ENCODE measurements around the gene ANXA6.
A peak's percentile ranks its signal among the peaks of the same experiment; 100 is the strongest.

Gene ANXA6

GRCh38 chr5:151126199-151126645 is 31.4 kb downstream of the ANXA6 start:
- DNase-seq: peak; percentile 39

GRCh38 chr5:151125421-151125820 is 32.2 kb downstream of the ANXA6 start:
- no peak for DNase-seq

DNA sequence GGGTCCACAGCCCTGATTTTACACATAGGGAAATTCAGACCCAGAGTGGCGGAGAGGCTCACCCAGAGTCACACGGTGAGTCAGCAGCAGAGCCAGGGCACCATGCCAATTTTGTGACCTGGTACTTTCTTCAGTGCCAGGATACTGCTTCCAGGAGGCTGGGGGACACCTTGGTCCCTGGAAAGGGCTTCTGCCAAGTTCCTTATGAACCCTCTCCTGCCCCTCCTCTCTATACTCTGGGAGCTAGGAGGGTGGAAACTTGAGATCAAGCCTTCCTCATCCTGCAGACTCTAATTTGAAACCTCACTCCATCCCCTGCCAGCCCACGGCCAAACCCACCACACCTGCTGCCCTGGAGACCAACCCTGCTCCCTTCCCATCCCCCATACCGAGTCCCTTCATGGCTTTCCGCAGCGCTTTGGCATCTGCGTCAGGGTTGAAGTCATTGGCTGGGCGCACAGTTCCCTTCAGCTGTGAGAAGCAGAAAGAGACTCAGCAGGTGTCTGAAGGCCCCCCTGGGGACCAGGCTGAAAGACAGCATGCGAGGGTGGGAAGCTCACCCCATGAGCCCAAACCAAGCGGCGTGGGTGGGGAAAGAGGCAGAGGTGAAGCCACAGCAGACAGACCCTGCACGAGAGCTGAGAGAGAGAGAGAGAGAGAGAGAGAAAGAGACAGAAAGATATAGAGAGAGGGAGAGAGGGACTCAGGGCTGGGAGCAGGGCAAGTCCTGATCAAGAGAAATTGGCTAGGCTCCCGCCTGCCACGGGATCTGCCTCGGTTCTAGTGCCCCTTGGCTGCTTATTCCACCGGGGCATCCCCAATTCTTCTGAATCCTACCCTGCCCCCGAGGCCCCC is 33.5 kb downstream of the ANXA6 start:
- DNase-seq: peak; percentile 10

DNA sequence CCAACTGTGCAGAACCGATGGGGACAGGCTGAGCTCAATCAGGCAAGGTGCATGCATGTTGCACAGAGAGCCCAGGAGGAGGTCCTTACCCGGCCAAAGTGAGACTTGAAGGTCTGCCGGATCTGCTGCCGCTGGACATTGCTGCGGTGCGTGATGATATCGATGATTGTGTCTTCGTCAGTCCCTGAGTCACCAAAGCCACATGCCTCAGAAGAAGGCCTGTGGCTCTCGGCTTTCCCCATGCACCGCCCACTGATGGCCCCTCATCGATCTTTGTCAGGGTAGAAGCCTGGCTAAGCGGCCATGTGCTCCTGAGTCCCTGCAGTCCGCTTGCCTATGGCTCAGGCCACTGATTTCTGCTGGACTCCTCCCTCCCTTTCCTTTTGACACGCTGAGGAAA is 34.8 kb downstream of the ANXA6 start:
- DNase-seq: no peak

DNA sequence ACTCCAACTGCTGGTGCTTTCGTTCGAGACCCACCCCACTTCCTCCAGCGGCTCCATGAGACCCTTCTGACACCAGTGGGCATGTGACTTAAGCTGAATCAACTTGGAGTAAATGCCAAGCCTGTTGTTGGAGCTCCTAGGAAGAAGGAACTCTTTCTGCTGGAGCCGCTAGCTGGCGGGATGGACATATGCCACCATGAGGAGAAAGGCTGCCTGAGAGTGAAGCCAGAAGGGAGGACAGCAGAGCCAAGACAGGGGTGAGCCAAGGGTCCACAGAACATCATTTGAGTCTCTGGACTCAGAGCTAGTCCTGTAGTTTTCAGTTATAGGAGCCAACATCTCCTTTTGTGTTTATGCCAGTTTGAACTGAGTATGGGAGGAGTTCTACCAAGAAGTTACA is 35.9 kb downstream of the ANXA6 start:
- no peak for DNase-seq

DNA sequence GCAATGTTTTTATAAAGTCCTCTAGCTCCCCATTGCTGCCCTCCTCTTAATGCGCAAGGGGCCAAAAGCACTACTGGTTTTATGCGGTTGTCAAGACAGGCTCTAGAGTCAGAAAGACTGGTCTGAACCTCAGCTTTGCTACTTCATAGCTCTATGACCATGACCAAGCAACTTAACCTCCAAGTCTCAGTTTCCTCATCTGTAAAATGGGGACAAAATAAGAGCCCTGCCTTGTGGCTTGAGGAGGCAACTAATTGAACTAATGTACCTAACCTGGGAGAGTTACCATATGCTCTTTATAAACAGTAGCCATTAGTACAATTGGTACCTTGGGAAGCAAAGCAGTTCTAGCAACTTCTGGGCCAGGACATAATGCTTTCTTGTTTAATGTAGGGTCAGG is 36.5 kb downstream of the ANXA6 start:
- no peak for DNase-seq

- DNase-seq: no peak
Observed at GRCh38 chr5:151118913-151119575, 38.5 kb downstream of the ANXA6 start.

- DNase-seq: peak; percentile 54
Observed at GRCh38 chr5:151115272-151115905, 42.2 kb downstream of the ANXA6 start.

DNA sequence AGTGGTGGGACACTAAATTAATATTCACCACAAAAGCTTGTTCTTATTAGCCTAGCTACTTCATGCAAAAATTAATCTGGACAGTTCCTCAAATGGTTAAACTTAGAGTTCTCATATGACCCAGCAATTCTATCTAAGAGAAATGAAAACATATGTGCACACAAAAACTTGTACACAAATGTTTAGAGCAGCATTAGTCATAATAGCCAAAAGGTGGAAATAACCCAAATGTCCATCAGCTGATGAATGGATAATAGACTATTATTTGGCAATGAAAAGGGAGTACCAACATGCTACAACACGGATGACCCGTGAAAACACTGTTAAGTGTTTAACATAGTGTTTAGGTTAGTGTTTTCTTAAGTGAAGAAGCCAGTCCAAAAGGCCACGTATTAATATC is 43.9 kb downstream of the ANXA6 start:
- no peak for DNase-seq

DNA sequence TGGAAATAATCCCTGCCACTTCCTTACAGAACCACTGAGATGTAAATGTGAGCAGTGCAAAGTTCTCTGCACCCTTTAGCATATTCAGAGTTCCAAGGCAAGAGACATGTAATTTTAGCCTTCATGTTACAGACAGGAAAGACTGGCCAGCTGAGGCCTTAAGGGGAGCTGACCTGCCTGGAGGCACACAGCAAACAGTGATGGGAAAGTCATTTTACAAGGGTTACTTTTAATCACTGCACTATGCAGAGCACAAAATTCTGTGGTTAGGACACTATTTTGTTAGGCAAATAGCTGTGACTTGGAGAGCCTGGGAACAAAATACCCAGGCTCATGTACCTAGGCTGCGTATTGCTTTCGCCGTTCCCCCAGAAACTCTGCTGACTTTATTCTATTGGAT is 46.6 kb downstream of the ANXA6 start:
- no peak for DNase-seq

DNA sequence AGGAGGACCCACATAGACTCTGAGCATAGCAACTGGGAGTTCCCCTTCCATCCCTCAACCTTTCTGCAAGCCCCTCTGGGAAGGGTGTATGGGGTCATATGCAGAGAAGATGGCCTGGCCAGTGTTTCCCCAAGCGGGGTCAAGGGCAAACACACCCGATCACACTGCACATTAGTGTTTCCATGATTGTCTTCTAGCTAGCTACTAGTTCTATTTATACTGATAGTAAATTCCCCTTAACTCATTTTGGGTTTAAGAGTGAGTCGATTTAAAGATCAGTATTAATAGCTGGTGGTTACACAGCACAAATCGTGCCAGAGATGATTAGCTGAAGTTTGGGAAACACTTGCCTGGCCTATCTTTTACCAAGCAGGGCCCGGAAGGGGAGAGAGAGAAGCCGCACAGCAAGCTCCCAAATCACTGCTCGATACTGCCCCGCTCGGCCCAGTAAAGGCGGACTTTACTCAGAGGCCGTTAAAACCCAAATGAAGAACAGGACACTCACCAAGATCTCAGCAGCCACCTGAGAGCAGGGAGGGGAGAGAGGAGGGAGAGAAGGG is 47.4 kb downstream of the ANXA6 start:
- no peak for DNase-seq

- DNase-seq: no peak
Observed at GRCh38 chr5:151108566-151108965, 49.0 kb downstream of the ANXA6 start.

- no peak for DNase-seq
Observed at GRCh38 chr5:151107738-151108520, 49.6 kb downstream of the ANXA6 start.

DNA sequence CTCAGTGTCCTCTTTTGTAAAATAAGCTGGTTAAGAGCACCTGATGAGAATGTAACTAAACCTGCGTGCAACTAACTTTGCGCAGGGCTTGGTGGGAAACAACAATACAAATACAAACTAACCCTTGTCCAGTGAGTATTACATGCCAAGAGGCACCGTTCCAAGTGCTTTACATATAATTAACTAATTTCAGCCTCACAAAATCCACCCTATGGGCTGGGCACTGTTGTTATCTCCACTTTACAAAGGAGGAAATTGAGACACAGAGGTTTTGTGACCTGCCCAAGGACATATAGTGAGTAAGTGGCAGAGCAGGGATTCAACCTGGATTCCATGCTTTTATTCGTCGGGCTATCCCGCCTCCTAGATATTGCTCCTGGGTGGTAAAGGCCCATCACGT is 50.5 kb downstream of the ANXA6 start:
- DNase-seq: no peak

DNA sequence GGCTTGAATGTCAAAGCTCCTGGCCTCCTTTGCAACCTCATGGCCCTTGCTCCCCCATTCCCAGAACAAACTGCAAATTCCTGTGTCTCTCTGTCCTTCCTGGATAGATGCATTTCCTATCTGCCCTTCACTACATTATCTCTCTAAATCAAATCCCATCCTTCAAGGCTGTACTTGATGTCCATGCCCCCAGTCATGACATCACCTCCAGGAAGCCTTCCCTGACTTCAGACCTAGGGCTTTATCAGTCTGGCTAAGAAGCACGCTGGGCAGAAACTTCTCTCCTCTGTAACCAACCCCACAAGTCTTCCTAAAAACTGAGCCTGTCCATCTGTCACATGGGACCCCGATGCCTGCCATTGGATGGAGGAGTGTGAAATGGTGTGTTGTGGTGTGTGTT is 51.1 kb downstream of the ANXA6 start:
- no peak for DNase-seq

DNA sequence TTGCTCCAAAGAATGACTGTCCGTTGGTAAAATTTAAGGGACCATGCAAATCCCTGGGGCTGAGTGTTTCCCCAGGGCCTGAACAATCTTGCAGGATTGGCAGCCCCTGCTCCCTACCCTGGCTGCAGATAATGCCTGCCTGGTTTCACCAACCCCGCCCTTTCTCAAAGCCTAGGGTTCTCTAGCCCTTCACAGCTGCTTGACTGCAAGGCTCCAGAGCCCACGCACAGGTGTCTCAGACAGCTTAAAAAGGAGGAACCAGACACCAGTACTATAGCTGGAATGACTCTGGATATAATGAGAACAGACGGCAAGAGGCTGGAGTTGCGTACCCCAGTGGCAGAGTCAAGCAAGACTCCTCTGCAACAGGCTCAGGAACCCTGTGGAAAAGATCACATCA is 51.5 kb downstream of the ANXA6 start:
- no peak for DNase-seq

DNA sequence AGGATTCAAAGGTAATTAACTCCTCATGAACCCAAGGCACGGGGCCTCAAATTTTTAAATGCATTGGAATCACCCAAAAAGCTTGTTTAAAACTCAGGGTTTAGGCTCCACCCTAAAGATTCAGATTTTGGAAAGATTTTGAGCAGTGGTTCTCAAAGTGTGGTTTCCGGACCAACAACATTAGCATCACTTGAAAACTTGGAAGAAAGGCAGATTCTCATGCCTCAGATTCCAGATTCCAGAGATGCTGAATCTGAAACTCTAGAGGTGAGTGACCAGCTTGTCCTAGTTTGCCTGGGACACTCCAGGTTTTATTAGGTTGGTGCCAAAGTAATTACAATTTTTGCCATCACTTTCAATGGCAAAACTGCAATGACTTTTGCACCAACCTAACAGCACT is 52.0 kb downstream of the ANXA6 start:
- DNase-seq: no peak

GRCh38 chr5:151104795-151105194 is 52.8 kb downstream of the ANXA6 start:
- DNase-seq: peak; percentile 63

- no peak for DNase-seq
Observed at GRCh38 chr5:151101746-151102145, 55.8 kb downstream of the ANXA6 start.

- no peak for DNase-seq
Observed at GRCh38 chr5:151101151-151101550, 56.4 kb downstream of the ANXA6 start.

DNA sequence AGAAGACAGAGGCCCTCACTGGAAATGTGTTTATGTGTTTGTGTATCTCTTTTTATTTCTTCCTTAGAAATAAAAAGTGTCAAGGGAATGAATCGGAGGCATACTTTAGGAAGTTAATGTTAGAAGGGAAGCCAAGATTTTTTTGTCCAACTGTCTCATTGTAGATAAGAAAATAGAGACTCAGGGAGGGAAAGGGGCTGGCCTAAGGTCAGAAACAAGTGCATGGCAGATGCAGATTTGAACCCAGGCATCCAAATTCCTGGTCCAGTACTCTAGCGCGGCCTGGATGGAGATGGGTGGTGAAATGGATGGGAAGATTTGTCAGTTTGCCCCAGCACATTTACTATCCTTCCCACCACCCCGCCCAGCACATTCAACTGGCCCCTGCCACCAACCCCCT is 56.9 kb downstream of the ANXA6 start:
- DNase-seq: no peak

DNA sequence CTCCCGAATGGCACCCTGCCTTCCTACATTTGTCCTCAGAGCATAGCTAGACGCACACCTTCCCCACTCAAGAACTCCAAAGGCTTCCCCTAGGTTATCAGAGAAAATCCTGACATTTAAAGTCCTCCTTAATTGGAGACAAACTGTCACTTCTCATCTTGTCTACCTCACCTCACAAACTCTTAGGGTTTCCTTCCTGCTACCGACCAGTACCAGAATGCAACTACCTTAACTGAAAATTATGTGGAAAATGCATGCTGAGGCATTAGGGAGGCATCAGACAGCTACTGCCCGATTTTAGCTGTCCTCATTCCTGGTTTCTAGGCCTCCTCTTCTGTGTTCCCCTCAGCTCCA is 58.8 kb downstream of the ANXA6 start:
- DNase-seq: no peak
